Fibroblast of mammary gland (primary cell): ENCODE measurements around the gene GDPD1.
"Not testable (repeated sequence)": the region's sequence is repeated elsewhere in the genome, so short reads cannot be mapped to it uniquely, and the experiment has no call there.

ENCODE experiments used
- DNase-seq: peaks from one replicate; pipeline ENCODE4 v3.0.0-alpha.2; 2010; ENCODE audit warnings: low read depth
- H3K4me3 ChIP-seq: 2 replicates; pipeline ENCODE4 v1.5.1; 2011; ENCODE audit warnings: low read depth, mild to moderate bottlenecking, low read length, moderate library complexity; ENCODE audit not compliant: control insufficient read depth
- TF ChIP-seq, protein P1 (sequence below): conservative IDR thresholded peaks from 2 replicates; pipeline ENCODE4 v1.5.1; 2011; ENCODE audit warnings: low read depth, low read length, inconsistent platforms; ENCODE audit not compliant: control insufficient read depth, insufficient read depth

Gene GDPD1

DNA sequence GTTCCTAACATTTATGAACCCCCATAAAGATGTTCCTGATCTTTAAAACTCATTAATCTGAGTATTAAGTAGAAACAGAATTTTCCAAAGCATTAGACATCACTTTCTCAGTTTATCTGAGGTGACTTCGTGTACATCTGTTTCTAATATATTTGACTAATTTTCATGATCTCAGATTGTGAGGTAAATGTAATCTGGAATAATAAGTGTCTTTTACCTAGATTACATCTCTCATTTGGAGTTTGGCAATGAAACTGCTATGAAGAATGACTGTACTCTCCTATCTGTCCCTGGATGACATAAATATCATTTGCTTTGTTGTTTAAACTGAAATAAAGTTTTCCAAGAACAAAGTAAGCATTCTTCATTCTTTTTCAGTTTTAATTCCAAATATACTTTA is 55.3 kb downstream of the GDPD1 start:
- TF ChIP-seq, protein P1, sequence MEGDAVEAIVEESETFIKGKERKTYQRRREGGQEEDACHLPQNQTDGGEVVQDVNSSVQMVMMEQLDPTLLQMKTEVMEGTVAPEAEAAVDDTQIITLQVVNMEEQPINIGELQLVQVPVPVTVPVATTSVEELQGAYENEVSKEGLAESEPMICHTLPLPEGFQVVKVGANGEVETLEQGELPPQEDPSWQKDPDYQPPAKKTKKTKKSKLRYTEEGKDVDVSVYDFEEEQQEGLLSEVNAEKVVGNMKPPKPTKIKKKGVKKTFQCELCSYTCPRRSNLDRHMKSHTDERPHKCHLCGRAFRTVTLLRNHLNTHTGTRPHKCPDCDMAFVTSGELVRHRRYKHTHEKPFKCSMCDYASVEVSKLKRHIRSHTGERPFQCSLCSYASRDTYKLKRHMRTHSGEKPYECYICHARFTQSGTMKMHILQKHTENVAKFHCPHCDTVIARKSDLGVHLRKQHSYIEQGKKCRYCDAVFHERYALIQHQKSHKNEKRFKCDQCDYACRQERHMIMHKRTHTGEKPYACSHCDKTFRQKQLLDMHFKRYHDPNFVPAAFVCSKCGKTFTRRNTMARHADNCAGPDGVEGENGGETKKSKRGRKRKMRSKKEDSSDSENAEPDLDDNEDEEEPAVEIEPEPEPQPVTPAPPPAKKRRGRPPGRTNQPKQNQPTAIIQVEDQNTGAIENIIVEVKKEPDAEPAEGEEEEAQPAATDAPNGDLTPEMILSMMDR = no peak
- H3K4me3 ChIP-seq = no peak overlapping the region
- DNase-seq = no peak

DNA sequence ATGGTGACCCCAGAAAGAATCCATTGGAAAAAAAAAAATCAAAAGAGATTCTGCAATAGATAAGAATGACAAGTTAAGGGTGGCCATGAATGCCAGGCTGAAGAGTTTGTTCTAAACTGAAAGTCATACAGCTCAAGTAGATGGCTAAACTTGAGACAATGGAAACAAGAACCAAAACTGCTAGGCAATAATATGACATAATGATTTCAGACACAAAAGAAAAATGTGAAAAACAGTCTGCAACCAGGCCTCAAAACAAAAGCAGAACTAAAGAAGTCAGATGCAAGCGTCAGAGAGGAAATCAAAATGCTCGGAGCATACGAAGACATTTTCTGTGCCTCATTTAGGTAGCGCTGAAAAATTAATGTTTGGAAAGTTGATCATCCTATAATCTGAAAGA is 56.7 kb downstream of the GDPD1 start:
- no peak for DNase-seq
- H3K4me3 ChIP-seq = no peak overlapping the region
- TF ChIP-seq, protein P1 = no peak

DNA sequence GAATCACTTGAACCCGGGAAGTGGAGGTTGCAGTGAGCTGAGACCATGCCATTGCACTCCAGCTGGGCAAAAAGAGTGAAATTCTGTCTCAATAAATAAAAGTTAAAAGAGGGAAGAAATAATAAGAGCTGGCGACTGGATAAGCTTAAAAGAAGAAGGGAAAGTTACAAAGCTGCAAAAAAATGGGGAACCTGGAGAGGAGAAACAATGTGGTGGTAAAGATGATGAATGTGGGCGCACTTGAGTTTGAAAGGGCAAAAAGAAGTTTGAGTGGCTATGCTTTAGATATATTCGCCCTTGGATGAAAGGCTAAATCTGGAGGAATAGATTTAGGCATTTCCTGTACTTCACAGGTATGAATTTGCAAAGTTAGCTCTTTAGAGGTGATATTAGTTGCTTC is 58.1 kb downstream of the GDPD1 start:
- no peak for DNase-seq
- TF ChIP-seq, protein P1 = no peak
- H3K4me3 ChIP-seq = no peak overlapping the region

DNA sequence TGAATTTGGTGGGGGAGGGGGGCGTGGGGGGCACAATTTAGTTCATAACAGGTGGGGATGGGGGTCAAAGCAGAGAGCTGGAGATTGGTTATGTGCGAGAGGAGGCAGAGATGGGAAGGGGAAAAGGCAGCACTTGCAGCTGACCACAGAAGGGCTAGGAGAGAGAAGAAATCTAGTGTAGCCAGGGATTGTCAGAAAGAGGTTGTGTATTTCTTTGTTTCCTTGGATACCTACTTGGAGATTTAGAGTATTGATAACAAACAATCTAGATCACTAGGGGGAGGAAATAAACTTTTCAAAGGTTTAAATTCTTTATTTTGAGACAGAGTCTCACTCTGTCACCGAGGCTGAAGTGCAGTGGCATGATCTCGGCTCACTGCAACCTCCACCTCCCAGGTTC is 64.0 kb downstream of the GDPD1 start:
- TF ChIP-seq, protein P1 = no peak
- no peak overlapping the region for H3K4me3 ChIP-seq
- DNase-seq = no peak

DNA sequence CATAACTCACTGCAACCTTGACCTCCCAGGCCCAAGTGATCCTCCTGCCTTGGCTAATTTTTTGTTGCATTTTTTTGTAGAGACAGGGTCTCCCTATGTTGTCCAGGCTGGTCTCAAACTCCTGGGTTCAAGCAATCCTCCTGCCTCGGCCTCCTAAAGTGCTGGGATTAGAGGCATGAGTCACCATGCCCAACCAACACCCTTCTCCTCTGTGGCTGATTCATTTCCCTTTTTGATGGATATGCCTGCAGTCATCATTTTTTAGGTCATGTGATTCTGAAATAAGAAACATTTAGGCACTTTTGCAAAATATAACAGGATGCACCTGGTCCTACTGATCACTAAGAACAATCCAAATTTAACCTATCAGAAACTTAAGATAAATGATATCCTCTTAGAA is 67.1 kb downstream of the GDPD1 start:
- peak; percentile 59 for DNase-seq
- TF ChIP-seq, protein P1 = no peak
- no peak overlapping the region for H3K4me3 ChIP-seq

DNA sequence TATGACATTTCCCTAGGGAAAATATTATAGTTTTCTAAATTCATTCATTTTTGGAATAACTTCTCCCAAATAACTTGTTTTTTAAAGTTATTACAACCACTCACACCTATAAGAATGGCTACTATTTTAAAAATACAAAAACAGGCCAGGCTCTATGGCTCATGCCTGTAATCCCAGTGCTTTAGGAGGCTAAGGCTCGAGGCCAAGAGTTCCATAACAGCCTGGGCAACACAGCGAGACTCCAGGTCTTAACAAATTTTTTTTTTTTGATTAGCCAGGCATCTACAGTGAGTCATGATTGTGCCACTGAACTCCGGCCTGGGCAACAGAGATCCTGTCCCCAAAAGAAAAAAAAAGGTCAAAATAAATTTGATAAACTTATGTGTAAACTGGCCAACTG is 67.6 kb downstream of the GDPD1 start:
- no peak for DNase-seq
- TF ChIP-seq, protein P1 = no peak
- no peak overlapping the region for H3K4me3 ChIP-seq

DNA sequence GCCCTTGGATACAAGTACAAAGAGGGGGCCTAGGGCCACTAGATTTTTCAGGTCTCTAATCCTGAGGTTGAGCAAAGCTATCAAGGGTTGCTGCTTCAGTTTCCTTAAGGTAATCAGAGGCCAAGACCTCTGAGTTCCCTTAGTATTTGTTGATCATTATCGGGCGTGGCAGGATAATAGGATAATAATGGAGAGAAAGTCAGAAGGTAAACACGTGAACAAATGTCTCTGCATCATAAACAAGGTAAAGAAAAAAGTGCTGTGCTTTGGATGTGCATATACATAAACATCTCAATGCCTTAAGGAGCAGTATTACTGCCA is 69.6 kb downstream of the GDPD1 start:
- no peak for DNase-seq
- no peak overlapping the region for H3K4me3 ChIP-seq
- TF ChIP-seq, protein P1 = no peak

DNA sequence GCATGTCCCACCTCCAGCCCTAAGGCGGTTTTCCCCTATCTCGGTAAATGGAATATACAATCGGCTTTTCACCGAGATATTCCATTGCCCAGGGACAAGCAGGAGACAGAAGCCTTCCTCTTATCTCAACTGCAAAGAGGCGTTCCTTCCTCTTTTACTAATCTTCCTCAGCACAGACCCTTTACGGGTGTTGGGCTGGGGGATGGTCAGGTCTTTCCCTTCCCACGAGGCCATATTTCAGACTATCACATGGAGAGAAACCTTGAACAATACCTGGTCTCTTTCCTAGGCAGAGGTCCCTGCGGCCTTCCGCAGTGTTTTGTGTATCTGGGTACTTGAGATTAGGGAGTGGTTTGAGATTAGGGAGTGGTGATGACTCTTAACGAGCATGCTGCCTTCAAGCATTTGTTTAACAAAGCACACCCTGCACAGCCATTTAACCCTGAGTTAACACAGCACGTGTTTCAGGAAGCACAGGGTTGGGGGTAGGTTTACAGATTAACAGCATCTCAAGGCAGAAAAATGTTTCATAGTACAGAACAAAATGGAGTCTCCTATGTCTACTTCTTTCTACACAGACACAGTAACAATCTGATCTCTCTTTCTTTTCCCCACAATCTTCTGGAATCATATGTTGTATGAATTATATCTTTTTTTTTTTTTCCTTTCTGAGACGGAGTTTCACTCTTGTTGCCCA is 70.1 kb downstream of the GDPD1 start:
- H3K4me3 ChIP-seq, DNase-seq: not testable (repeated sequence)
